DND-41 (cell line): ENCODE results near the gene HRH2.

Experiments used
- ATAC-seq: fragments of 200-7000 bp; cut with Tn5 transposase; 3 replicates; pipeline ENCODE4 v1.9.1; 2021; ENCODE audit warnings: low read depth; ENCODE audit not compliant: insufficient read depth
- DNase-seq: peaks from one replicate; pipeline ENCODE4 v3.0.0-alpha.2; 2020
- H2AFZ ChIP-seq: 2 replicates; pipeline ENCODE4 v1.6.0; 2012; ENCODE audit warnings: low read depth, low read length
- H3K27ac ChIP-seq: 2 replicates; pipeline ENCODE4 v1.5.1; 2012; ENCODE audit warnings: low read length, inconsistent platforms
- H3K27me3 ChIP-seq: fragments of 200-600 bp; sonication (generic); 2 replicates; pipeline ENCODE4 v1.6.0; 2012; ENCODE audit warnings: low read length, mild to moderate bottlenecking, inconsistent platforms; ENCODE audit not compliant: insufficient read depth, poor library complexity
- H3K36me3 ChIP-seq: 2 replicates; pipeline ENCODE4 v1.5.1; 2012; ENCODE audit warnings: low read length, inconsistent platforms; ENCODE audit not compliant: insufficient read depth
- H3K4me1 ChIP-seq: 2 replicates; pipeline ENCODE4 v1.5.1; 2012; ENCODE audit warnings: mild to moderate bottlenecking, low read length; ENCODE audit not compliant: insufficient read depth
- H3K4me2 ChIP-seq: 2 replicates; pipeline ENCODE4 v1.6.0; 2012; ENCODE audit warnings: mild to moderate bottlenecking, moderate library complexity, low read length, inconsistent platforms; ENCODE audit not compliant: insufficient read depth
- H3K4me3 ChIP-seq, 2 experiments: fragments of 200-600 bp in 1 of 2; shearing (Covaris generic) in 1 of 2; 2 replicates each; pipeline ENCODE4 v1.5.1; 2012 to 2016; ENCODE audit warnings: inconsistent platforms in 2 of 2, low read length in 2 of 2, mild to moderate bottlenecking in 2 of 2, low read depth in 1 of 2, moderate library complexity in 1 of 2
- H3K79me2 ChIP-seq: 2 replicates; pipeline ENCODE4 v1.6.0; 2012; ENCODE audit warnings: low read length, inconsistent platforms; ENCODE audit not compliant: insufficient read depth
- H3K9ac ChIP-seq: 2 replicates; pipeline ENCODE4 v1.6.0; 2012; ENCODE audit warnings: low read depth, mild to moderate bottlenecking, inconsistent platforms, low read length, moderate library complexity
- H3K9me3 ChIP-seq: 2 replicates; pipeline ENCODE4 v1.5.1; 2012; ENCODE audit warnings: low read length, moderate library complexity, mild to moderate bottlenecking, inconsistent platforms; ENCODE audit not compliant: insufficient read depth, severe bottlenecking
- H4K20me1 ChIP-seq: 2 replicates; pipeline ENCODE4 v1.6.0; 2012; ENCODE audit warnings: low read length; ENCODE audit not compliant: insufficient read depth
- EZH2 ChIP-seq: IDR thresholded peaks from 3 replicates; pipeline ENCODE4 v1.6.1; 2012; ENCODE audit warnings: borderline replicate concordance, low read depth, mild to moderate bottlenecking, moderate library complexity, low read length, inconsistent platforms; ENCODE audit not compliant: severe bottlenecking
- TF ChIP-seq, protein P1 (sequence below): IDR thresholded peaks from 2 replicates; pipeline ENCODE4 v1.5.1; 2012; ENCODE audit warnings: borderline replicate concordance, low read length, moderate library complexity, mild to moderate bottlenecking; ENCODE audit not compliant: poor library complexity, severe bottlenecking; ENCODE audit errors: extremely low read depth

The HRH2 gene

DNA sequence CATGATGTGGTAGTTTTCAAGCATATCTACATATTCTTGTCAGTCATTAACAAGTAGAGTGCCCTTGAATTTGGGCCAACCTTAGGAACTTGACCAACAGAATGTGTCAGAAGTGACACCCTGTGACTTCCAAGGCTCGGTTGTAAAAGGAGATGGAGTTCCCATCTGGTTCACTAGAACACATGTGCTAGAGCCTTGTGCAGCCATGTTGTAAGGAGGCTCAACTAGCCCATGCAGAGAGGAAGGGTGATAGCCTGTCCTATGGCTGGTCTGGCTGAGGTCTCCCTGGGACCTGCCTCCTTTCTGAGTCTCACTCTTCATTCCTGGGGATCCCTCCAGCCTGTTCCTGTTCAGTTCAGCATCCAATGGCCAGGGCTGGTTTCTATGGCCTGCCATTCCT is 28.1 kb upstream of the HRH2 start:
- Histone ChIP-seq H3K27me3 (no peaks in the 10 kb centered on the region), H3K9me3 (peaks cover 5% of the 10 kb centered on the region), H3K79me2 (no peaks in the 10 kb centered on the region), H2AFZ (no peak overlapping the region), H4K20me1 (no peaks in the 10 kb centered on the region), H3K36me3 (no peaks in the 10 kb centered on the region), H3K4me1 (no peaks in the 10 kb centered on the region), H3K27ac (no peak overlapping the region), H3K4me3 (no peak overlapping the region), H3K9ac (no peak overlapping the region), H3K4me2 (no peak overlapping the region)
- no peak for DNase-seq
- TF ChIP-seq EZH2, result no peak
- TF ChIP-seq, protein P1, sequence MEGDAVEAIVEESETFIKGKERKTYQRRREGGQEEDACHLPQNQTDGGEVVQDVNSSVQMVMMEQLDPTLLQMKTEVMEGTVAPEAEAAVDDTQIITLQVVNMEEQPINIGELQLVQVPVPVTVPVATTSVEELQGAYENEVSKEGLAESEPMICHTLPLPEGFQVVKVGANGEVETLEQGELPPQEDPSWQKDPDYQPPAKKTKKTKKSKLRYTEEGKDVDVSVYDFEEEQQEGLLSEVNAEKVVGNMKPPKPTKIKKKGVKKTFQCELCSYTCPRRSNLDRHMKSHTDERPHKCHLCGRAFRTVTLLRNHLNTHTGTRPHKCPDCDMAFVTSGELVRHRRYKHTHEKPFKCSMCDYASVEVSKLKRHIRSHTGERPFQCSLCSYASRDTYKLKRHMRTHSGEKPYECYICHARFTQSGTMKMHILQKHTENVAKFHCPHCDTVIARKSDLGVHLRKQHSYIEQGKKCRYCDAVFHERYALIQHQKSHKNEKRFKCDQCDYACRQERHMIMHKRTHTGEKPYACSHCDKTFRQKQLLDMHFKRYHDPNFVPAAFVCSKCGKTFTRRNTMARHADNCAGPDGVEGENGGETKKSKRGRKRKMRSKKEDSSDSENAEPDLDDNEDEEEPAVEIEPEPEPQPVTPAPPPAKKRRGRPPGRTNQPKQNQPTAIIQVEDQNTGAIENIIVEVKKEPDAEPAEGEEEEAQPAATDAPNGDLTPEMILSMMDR, result no peak
- ATAC-seq, result no peak

DNA sequence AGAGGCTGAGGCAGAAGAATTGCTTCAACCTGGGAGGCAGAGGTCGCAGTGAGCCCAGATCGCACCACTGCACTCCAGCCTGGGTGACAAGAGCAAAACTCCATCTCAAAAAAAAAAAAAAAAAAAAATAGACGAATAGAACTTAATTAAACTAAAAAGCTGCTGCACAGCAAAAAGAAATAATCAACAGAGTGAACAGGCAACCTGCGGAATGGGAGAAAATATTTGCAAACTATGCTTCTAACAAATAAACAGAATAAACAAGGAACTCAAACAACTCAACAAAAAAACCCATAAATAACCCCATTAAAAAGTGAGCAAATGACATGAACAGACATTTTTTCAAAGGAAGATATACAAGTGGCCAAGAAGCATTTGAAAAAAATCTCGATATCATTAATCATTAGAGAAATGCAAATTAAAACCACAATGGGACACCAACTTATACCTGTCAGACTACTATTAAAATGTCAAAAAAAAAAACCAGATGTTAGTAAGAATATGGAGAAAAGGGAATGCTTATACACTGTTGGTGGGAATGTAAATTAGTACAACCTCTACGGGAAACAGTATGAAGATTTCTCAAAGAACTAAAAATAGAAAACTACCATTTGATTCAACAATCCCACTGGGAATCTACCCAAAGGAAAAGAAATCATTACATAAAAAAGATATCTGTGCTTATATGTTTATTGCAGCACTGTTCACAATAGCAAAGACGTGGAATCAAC is 21.9 kb upstream of the HRH2 start:
- H3K4me1 ChIP-seq, result no peaks in the 10 kb centered on the region
- DNase-seq, result no peak
- no peaks in the 10 kb centered on the region for H3K36me3 ChIP-seq
- no peak overlapping the region for H2AFZ ChIP-seq
- H4K20me1 ChIP-seq, result no peaks in the 10 kb centered on the region
- ATAC-seq, result no peak
- no peak overlapping the region for H3K27ac ChIP-seq
- H3K4me2 ChIP-seq, result no peak overlapping the region
- no peak overlapping the region for H3K9ac ChIP-seq
- H3K4me3 ChIP-seq, result no peak overlapping the region
- H3K79me2 ChIP-seq, result no peaks in the 10 kb centered on the region
- H3K27me3 ChIP-seq, result no peaks in the 10 kb centered on the region
- TF ChIP-seq, protein P1, result no peak
- TF ChIP-seq EZH2, result no peak
- no peaks in the 10 kb centered on the region for H3K9me3 ChIP-seq

DNA sequence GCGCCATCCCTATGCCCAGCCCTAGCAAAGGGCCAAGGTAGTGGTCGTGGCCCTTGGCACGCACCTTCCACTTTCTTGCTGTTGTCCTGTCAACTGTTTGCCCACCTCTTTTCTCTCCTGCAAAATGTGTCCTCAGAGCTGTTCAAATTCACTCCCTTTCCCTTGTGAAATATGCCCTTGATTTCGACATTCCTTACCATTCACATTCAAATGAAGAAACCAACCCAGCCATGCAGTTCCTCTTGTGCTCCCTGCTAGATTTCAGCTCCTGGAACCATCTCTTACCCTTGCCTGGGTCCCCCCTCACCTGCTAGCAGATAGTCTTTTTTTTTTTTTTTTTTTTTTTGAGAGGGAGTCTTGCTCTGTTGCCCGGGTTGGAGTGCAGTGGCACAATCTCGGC is 19.6 kb upstream of the HRH2 start:
- no peaks in the 10 kb centered on the region for H3K9me3 ChIP-seq
- no peak overlapping the region for H3K4me3 ChIP-seq
- H4K20me1 ChIP-seq, result no peaks in the 10 kb centered on the region
- no peak overlapping the region for H2AFZ ChIP-seq
- no peak overlapping the region for H3K4me2 ChIP-seq
- DNase-seq, result no peak
- H3K27me3 ChIP-seq, result no peaks in the 10 kb centered on the region
- no peak for ATAC-seq
- H3K36me3 ChIP-seq, result no peaks in the 10 kb centered on the region
- no peaks in the 10 kb centered on the region for H3K79me2 ChIP-seq
- no peak overlapping the region for H3K9ac ChIP-seq
- H3K4me1 ChIP-seq, result no peaks in the 10 kb centered on the region
- H3K27ac ChIP-seq, result no peak overlapping the region
- TF ChIP-seq, protein P1, result no peak
- no peak for TF ChIP-seq EZH2
